ENCODE results near the gene SLC5A6. TPM values are rescaled to one million over a fixed set of nuclear protein-coding genes. Genes with fewer than 3 reads are reported as not detected.
"Not testable (repeated sequence)": the region's sequence is repeated elsewhere in the genome, so short reads cannot be mapped to it uniquely, and the experiment has no call there.

The SLC5A6 gene
- total RNA-seq, 1 donor = 60.1 TPM

DNA sequence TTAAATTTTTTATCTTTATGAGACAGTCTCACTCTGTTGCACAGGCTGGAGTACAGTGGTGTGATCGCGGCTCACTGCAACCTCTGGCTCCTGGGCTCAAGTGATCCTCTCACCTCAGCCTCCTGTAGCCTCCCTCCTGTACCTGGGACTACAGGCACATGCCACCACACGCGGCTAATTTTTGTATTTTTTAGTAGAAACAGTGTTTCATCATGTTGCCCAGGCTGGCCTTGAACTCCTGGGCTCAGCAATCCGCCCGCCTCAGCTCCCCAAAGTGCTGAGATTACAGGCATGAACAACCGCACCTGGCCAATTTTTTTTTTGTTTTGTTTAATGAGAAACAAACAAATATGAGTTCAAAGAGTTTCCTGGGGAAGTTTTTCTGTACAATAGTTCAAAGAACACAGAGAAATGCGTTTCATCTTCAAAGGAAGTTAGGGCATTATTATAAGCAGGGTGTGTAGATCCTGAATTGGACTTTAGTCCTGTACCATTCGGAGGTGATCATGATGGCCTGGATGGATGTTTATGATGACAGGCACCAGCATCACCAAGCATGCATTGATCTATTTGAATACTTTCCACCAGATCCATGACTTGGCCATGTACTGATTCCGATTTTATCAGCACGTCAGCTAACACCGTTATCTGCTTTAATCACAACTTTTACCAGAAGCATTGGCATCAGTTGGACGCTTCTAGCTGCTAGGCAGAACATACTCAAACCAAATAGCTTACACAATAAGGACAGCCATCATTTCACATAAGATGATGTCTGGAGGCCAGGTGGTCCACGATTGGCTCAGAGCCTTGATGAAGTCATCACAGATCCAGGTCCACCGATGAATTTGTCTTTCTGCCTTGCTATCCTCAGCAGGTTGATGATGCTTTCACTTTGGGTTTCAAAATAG, 34.4 kb downstream of the SLC5A6 start:
- no peak for DNase-seq (ENCODE audit: low read depth in 2 of 3, low spot score in 2 of 3)

- DNase-seq (ENCODE audit: low read depth in 2 of 3, low spot score in 2 of 3) = not testable (repeated sequence)
Observed at GRCh38 chr2:27175781-27176180, 36.3 kb downstream of the SLC5A6 start.

GRCh38 chr2:27175330-27175729, 36.7 kb downstream of the SLC5A6 start:
- no peak for DNase-seq (ENCODE audit: low read depth in 2 of 3, low spot score in 2 of 3)

DNA sequence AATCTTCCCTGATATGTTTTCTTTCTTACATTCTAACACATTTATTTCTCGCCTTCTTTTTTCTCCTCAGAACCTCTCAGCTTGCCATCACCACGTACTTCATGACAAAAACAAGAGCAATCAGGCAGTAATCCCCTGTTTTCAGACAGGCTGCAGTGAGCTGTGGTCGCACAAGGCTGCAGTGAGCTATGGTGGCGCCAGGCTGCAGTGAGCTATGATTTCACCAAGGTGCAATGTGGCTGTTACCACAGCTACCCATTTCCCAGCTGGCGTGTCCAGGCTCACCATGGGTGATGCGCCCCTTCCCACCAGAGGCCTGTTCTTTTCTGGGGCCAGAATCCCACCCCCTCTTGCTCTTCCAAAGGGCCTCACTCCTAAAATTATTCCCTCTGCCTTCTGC, 37.4 kb downstream of the SLC5A6 start:
- DNase-seq (ENCODE audit: low read depth in 2 of 3, low spot score in 2 of 3) = no peak

- no peak for DNase-seq (ENCODE audit: low read depth in 2 of 3, low spot score in 2 of 3)
Observed at GRCh38 chr2:27171351-27171848, 40.7 kb downstream of the SLC5A6 start.

DNA sequence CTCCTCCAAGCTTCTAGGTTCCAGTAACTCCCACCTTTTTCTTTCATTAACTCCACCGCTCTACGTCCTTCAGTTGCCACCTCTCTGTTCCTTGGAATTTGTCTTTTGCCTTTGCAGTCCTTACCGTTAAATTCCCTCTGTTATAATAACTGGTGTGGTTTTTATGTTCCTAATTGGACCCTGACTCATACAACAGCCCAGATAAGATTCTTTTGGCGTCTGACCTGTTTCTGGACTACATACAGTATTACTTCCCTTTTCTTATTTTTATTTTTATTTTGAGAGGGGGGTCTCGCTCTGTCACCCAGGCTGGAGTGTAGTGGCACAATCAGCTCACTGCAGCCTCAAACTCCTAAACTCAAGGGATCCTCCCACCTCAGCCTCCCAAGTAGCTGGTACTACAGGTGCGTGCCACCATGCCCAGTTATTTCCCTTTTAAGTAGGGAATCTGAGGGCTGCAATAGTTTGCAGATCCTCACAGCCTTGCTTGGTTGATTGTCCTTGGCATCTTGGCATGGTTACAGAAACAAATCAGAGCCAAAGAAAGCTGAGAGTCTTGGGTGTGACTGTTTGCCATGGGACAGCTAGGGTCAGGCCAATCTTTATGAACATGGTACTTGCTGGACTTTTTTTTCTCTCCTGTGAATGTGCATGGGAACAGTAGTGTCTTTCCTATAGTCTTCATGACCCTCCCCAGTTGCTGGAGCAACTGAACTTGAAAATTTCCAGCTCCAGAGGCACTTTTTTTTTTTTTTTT, 41.3 kb downstream of the SLC5A6 start:
- DNase-seq (ENCODE audit: low read depth in 2 of 3, low spot score in 2 of 3) = peak in 1 of 3 donors; percentile 20

DNA sequence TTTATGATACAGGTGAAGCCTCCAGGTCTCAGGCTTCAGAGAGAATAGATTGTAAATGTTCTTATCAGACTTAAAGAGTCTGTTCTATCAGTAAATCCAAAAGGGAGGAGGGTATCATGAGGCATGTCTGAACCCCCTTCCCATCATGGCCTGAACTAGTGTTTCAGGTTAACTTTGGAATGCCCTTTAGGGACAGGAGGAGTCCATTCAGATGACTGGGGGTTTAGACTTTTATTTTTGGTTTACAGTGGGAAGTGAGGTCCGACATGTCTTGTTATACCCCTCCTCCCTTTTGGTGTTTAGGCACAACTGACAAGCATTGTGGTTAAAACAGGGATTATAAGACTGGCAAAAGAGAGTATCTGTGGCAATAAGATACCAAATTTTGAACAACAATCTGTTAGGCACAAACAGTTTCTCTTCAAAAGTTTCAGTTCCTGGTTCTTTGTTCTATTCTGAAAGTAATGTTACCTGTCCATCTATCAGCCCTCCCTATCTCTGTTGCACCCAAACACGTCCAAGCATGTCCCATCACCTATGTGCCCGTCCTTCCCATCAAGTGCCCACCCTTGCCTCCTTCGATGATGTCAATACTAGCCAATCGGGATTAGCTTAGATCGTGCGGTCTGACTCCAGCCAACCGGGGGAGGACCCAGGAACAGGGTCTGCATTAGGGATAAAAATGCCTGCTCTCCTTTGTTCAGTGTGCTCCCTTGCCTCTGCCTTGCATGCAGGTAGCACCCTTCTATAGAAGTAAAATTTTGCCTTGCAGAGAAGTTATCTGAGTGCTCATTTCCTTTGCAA, 46.9 kb downstream of the SLC5A6 start:
- DNase-seq (ENCODE audit: low read depth in 2 of 3, low spot score in 2 of 3) = no peak

DNA sequence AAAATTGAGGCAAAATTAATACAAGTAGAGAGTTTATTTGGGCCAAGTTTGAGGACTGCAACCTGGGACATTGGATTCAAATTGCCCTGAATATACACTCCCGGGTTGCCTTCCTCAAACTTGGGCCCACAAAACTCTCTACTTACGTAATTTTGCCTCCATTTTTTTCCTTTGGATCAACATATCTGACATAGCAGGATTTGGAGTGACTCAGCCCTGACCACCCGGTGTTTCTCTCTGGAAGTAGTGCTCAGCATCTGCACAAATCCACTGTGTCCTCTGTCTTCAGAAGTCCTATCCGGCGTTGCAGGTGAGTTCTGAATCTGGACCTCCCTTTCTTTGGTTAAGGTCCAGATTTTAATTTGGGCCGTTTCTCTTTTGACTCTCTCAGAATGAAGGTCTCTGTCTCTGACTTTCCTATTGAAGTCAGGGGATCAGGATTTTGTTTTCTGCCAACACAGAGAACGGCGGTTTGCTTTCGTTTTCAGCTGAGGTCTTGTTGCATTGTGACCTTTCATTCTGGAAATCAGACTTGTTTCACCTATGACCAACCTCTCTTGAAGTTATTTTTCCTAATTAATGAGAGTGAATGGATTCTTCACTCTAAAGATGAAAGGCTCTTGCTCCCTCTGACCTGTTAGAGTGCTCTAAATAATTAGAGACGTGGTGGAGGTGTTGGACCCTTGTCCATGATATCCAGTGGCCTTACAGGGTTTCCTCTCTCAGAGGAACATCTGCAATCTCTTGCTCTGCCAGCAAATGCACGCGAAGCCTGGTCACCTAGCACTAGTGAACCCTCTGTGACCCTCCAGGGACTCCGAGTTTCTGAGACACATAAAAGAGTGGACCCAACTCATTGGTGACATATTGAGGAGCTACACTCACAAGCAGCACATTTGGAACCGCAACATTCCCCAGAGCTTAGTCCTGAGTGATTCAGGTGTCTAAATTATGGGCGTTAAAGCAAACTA, 49.6 kb downstream of the SLC5A6 start:
- no peak for DNase-seq (ENCODE audit: low read depth in 2 of 3, low spot score in 2 of 3)

DNA sequence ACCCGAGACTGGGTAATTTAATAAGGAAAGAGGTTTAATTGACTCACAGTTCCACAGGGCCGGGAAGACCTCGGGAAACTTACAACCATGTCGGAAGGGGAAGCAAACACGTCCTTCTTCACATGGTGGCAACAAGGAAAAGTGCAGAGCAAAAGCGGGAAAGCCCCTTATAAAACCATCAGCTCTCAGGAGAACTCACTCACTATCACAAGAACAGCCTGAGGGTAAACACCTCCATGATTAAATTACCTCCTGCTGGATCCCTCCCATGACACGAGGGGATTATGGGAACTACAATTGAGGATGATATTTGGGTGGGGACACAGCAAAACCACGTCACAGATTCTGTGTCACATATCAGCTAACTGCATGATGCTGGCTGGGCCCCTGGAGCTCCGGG, 51.9 kb downstream of the SLC5A6 start:
- no peak for DNase-seq (ENCODE audit: low read depth in 2 of 3, low spot score in 2 of 3)

GRCh38 chr2:27159271-27159670, 52.8 kb downstream of the SLC5A6 start:
- DNase-seq (ENCODE audit: low read depth in 2 of 3, low spot score in 2 of 3) = no peak

GRCh38 chr2:27158468-27158867, 53.6 kb downstream of the SLC5A6 start:
- no peak for DNase-seq (ENCODE audit: low read depth in 2 of 3, low spot score in 2 of 3)

DNA sequence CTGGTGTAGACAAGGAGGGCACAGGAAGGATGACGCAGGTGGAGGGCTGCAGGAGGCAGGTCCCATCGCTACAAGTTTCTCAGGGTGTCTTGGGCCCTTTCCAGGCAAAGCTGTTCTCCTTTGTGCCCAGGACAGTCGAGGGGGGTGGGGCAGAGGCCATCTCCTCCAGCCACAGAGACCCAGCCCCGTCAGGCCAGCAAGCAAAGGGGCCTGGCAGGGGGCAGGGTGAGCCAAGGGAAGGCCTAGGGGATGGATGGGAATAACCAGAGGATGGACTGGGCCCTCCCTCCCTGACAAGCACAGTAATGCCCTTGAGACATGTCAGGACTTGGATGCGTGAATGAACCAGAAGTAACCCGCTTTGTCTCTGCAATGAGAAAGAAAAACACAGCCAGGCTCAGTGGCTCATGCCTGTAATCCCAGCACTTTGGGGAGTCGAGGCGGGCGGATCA, 57.0 kb downstream of the SLC5A6 start:
- no peak for DNase-seq (ENCODE audit: low read depth in 2 of 3, low spot score in 2 of 3)

DNA sequence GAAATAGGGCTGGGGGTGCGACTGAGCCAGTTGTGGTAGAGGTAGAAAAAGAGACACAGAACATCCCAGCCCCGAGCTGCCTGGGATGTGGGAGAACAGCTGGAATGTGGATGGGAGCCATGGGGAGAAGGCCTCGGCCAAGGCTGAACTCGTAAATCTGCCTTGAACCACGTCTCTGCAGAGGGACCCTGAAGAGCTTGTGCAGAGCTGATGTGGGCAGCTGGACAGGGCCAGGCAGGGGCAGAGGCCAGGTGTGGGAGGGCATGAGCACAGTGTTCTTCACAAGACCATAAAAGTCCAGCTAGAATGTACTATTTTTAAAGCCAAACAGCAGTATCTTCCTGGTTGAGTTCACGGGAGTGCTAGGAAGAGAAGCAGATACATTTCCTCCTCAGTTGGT, 57.6 kb downstream of the SLC5A6 start:
- no peak for DNase-seq (ENCODE audit: low read depth in 2 of 3, low spot score in 2 of 3)

- no peak for DNase-seq (ENCODE audit: low read depth in 2 of 3, low spot score in 2 of 3)
Observed at GRCh38 chr2:27152796-27153464, 59.1 kb downstream of the SLC5A6 start.

DNA sequence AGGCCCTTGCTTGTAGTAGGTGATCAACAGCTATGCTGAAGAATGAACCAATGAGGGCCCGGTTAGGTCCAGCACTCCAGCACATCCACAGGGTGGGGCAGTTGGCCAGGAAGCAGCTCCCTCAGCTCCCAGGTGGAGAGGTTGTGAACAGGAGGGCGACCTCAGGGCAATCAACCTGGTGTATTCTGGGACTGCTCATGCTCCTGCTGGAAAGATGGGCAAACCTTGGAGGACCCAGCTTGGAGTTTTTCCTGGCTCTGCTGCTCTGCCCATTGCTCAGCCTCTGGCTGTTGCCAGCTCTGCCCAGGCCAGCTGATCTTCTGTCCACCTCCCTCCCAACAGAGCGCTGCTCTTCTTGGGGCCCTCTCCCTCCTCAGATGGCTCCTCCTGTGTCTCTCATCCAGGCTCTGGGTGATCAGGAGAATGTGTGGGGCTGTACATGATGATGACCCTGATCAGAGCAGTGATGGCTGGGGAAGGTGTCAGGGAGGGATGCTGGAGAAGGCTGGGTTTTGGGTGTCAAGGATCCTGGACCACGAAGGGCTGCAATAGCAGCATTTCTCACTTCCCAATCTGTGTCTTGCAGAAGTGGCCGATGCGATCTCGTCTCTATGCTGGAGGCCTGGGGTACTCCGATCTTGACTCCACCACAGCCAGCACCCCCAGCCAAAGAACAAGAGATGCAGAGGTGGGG, 59.8 kb downstream of the SLC5A6 start:
- no peak for DNase-seq (ENCODE audit: low read depth in 2 of 3, low spot score in 2 of 3)

DNA sequence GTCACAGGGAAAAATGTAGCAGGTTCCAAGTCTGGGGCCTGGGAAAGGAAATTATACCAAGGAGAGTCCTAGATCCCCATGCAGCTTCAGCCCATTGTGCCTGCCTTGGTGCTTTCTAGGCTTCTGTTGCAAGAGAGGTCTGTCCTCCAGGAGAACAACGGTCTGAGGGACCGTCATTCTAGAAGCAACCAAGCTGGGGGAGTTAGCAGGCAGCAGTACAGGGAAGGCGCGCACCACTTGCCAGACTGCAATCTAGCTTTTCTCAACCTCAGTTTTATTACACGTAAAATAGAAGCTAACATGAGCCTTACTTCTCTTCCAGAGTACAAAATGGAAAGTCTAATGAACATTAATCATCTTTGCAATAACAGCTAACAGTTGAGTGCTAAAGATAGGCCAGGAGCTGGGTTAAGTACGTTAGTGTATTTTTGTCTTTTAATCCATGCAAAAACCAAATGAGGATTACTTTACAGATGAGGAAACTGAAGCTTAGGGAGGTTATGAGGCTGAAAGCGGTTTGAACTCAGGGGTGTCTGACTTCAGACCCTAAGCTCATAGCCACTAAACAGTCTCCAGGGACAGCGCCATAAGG, 61.3 kb downstream of the SLC5A6 start:
- DNase-seq (ENCODE audit: low read depth in 2 of 3, low spot score in 2 of 3) = no peak
